Smooth muscle cell (in vitro differentiated cells): ENCODE data around the gene BMERB1. TPM values are rescaled to one million over a fixed set of nuclear protein-coding genes. Genes with fewer than 3 reads are reported as not detected.

ENCODE experiments used
- DNase-seq: peaks from one replicate; lab custom pipeline; 2025; ENCODE audit not compliant: unreplicated experiment; lab: John Stamatoyannopoulos, UW
- H2AFZ ChIP-seq: fragments of 200-600 bp; sonication (generic); 2 replicates; pipeline ENCODE4 v1.6.0; 2016; ENCODE audit warnings: antibody characterized with exemption, low read depth, mild to moderate bottlenecking
- H3F3A ChIP-seq: fragments of 200-600 bp; sonication (generic); 2 replicates; pipeline ENCODE4 v1.6.0; 2017; ENCODE audit warnings: antibody characterized with exemption, low read depth
- H3K27ac ChIP-seq: fragments of 200-600 bp; sonication (generic); 2 replicates; pipeline ENCODE4 v1.5.1; 2016; ENCODE audit warnings: low read depth, mild to moderate bottlenecking
- H3K27me3 ChIP-seq: fragments of 200-600 bp; sonication (generic); 2 replicates; pipeline ENCODE4 v1.6.1; 2016; ENCODE audit warnings: low read depth, mild to moderate bottlenecking
- H3K36me3 ChIP-seq: fragments of 200-600 bp; sonication (generic); 2 replicates; pipeline ENCODE4 v1.5.1; 2016; ENCODE audit warnings: low read depth
- H3K4me1 ChIP-seq: fragments of 200-600 bp; sonication (generic); 2 replicates; pipeline ENCODE4 v1.5.1; 2016; ENCODE audit warnings: low read depth
- H3K4me2 ChIP-seq: fragments of 200-600 bp; sonication (generic); 2 replicates; pipeline ENCODE4 v1.6.0; 2016; ENCODE audit warnings: mild to moderate bottlenecking
- H3K4me3 ChIP-seq: fragments of 200-600 bp; sonication (generic); 2 replicates; pipeline ENCODE4 v1.5.1; 2016; ENCODE audit warnings: mild to moderate bottlenecking
- H3K79me2 ChIP-seq: fragments of 200-600 bp; sonication (generic); 2 replicates; pipeline ENCODE4 v1.6.0; 2016; ENCODE audit warnings: low read depth, mild to moderate bottlenecking
- H3K9ac ChIP-seq: fragments of 200-600 bp; sonication (generic); 2 replicates; pipeline ENCODE4 v1.6.0; 2016; ENCODE audit warnings: low read depth
- H3K9me3 ChIP-seq: fragments of 200-600 bp; sonication (generic); replicated peaks from 2 replicates; pipeline ENCODE4 v1.5.1; 2016; ENCODE audit warnings: low read depth
- H4K20me1 ChIP-seq: fragments of 200-600 bp; sonication (generic); 2 replicates; pipeline ENCODE4 v1.6.0; 2016; ENCODE audit warnings: low read depth
- CTCF ChIP-seq: fragments of 200-600 bp; sonication (generic); IDR thresholded peaks from 2 replicates; pipeline ENCODE4 v1.5.1; 2017; ENCODE audit warnings: borderline replicate concordance, mild to moderate bottlenecking, antibody characterized with exemption; ENCODE audit not compliant: insufficient read depth, poor library complexity, severe bottlenecking
- WGBS: methylation state at CpG from one replicate; pipeline ENCODE4 v1.1.7; 2016; ENCODE audit warnings: low lambda C conversion rate; 5-methylcytosine and 5-hydroxymethylcytosine counted together
- polyA plus RNA-seq: library from polyadenylated mRNA; unstranded; fragments of >200 nt; fragmentation: Nextera tagmentation; extraction: Ambion mirVana; gene quantifications from 2 replicates; pipeline ENCODE4 v1.2.1, GENCODE V29; 2016
- total RNA-seq: library from RNA; depleted of rRNA; stranded (reverse); fragments of >200 nt; gene quantifications from 2 replicates; pipeline ENCODE4 v1.2.3, GENCODE V29; 2014

BMERB1 gene
- total and polyA plus RNA-seq, 2 experiments from 2014 or later: 16.5 to 20.0 TPM

GRCh38 chr16:15459791-15460190, 25.4 kb downstream of the BMERB1 start:
- Histone ChIP-seq H3K27ac (no peak overlapping the region), H3K9me3 (no peaks in the 10 kb centered on the region)
- 100% methylated on average over 1 of the region's 1 CpG for WGBS

GRCh38 chr16:15460601-15461000, 26.2 kb downstream of the BMERB1 start:
- H3K9ac ChIP-seq: no peak overlapping the region
- no peak for TF ChIP-seq CTCF
- H3K27ac ChIP-seq: no peak overlapping the region
- peaks cover 2% of the 10 kb centered on the region for H4K20me1 ChIP-seq
- no peak for DNase-seq
- no peaks in the 10 kb centered on the region for H3K27me3 ChIP-seq
- H3K4me3 ChIP-seq: no peak overlapping the region
- 93% methylated on average over 3 of the region's 3 CpGs for WGBS
- no peaks in the 10 kb centered on the region for H3K4me1 ChIP-seq
- no peaks in the 10 kb centered on the region for H3K79me2 ChIP-seq
- no peaks in the 10 kb centered on the region for H3K9me3 ChIP-seq
- H3K4me2 ChIP-seq: no peak overlapping the region
- H3F3A ChIP-seq: no peaks in the 10 kb centered on the region
- no peak overlapping the region for H2AFZ ChIP-seq
- H3K36me3 ChIP-seq: no peaks in the 10 kb centered on the region

More at GRCh38 chr16:15459791-15460190, 25.4 kb downstream of the BMERB1 start:
- Histone ChIP-seq H3K27me3 (no peaks in the 10 kb centered on the region), H4K20me1 (peaks cover 3% of the 10 kb centered on the region), H3F3A (no peaks in the 10 kb centered on the region), H3K36me3 (no peaks in the 10 kb centered on the region), H3K4me2 (no peak overlapping the region), H3K4me3 (no peak overlapping the region), H3K79me2 (no peaks in the 10 kb centered on the region), H2AFZ (no peak overlapping the region), H3K4me1 (no peaks in the 10 kb centered on the region), H3K9ac (no peak overlapping the region)
- no peak for DNase-seq
- no peak for TF ChIP-seq CTCF

GRCh38 chr16:15461376-15461775, 27.0 kb downstream of the BMERB1 start:
- no peak overlapping the region for H3K4me2 ChIP-seq
- no peak overlapping the region for H2AFZ ChIP-seq
- no peaks in the 10 kb centered on the region for H3K9me3 ChIP-seq
- no peak for DNase-seq
- no peaks in the 10 kb centered on the region for H3K4me1 ChIP-seq
- WGBS: 92% methylated on average over 6 of the region's 6 CpGs
- H3K27ac ChIP-seq: no peak overlapping the region
- no peak for TF ChIP-seq CTCF
- H3K79me2 ChIP-seq: no peaks in the 10 kb centered on the region
- H4K20me1 ChIP-seq: no peaks in the 10 kb centered on the region
- H3K9ac ChIP-seq: no peak overlapping the region
- H3K27me3 ChIP-seq: no peaks in the 10 kb centered on the region
- H3F3A ChIP-seq: no peaks in the 10 kb centered on the region
- no peaks in the 10 kb centered on the region for H3K36me3 ChIP-seq
- H3K4me3 ChIP-seq: no peak overlapping the region

GRCh38 chr16:15464401-15465186, 30.2 kb downstream of the BMERB1 start:
- DNase-seq: no peak
- WGBS: 79% methylated on average over 4 of the region's 4 CpGs
- H3K4me2 ChIP-seq: no peak overlapping the region
- no peaks in the 10 kb centered on the region for H3K27me3 ChIP-seq
- no peaks in the 10 kb centered on the region for H3K9me3 ChIP-seq
- H2AFZ ChIP-seq: no peak overlapping the region
- H3K4me1 ChIP-seq: no peaks in the 10 kb centered on the region
- no peak overlapping the region for H3K9ac ChIP-seq
- peaks cover 4% of the 10 kb centered on the region for H4K20me1 ChIP-seq
- no peaks in the 10 kb centered on the region for H3K36me3 ChIP-seq
- no peak overlapping the region for H3K4me3 ChIP-seq
- no peak for TF ChIP-seq CTCF
- no peaks in the 10 kb centered on the region for H3F3A ChIP-seq
- no peak overlapping the region for H3K27ac ChIP-seq
- H3K79me2 ChIP-seq: no peaks in the 10 kb centered on the region
